HG03439 (cell line): Measurements from ENCODE around the gene HPD.
"Not testable (repeated sequence)": the region's sequence is repeated elsewhere in the genome, so short reads cannot be mapped to it uniquely, and the experiment has no call there.

ENCODE experiments used
- ATAC-seq: cut with Tn5 transposase; IDR thresholded peaks from one replicate; pipeline ENCODE4 v1.9.1; 2021; ENCODE audit warnings: mild to moderate bottlenecking, moderate library complexity; ENCODE audit not compliant: unreplicated experiment

HPD gene

GRCh38 chr12:121858662-121859572, at the start of gene HPD:
TSS of gene HPD (minus strand) at chr12:121858859. CDS start at chr12:121858823, 36 bp downstream.
- ATAC-seq = no peak

- no peak for ATAC-seq
Measured at GRCh38 chr12:121905746-121906145, 47.1 kb upstream of the HPD start.

GRCh38 chr12:121903202-121903601, 44.5 kb upstream of the HPD start:
- no peak for ATAC-seq

GRCh38 chr12:121899590-121899989, 40.9 kb upstream of the HPD start:
- no peak for ATAC-seq

GRCh38 chr12:121898287-121898686, 39.6 kb upstream of the HPD start:
- no peak for ATAC-seq

- no peak for ATAC-seq
Measured at GRCh38 chr12:121894633-121895032, 36.0 kb upstream of the HPD start.

- no peak for ATAC-seq
Measured at GRCh38 chr12:121893961-121894460, 35.4 kb upstream of the HPD start.

- no peak for ATAC-seq
Measured at GRCh38 chr12:121892673-121893561, 34.3 kb upstream of the HPD start.

- ATAC-seq = not testable (repeated sequence)
Measured at GRCh38 chr12:121889661-121890060, 31.0 kb upstream of the HPD start.

- no peak for ATAC-seq
Measured at GRCh38 chr12:121889274-121889624, 30.6 kb upstream of the HPD start.

- peak; percentile 95 for ATAC-seq
Measured at GRCh38 chr12:121888478-121889273, 30.0 kb upstream of the HPD start, which contains the start of gene PSMD9. TSS of gene PSMD9 (plus strand) at chr12:121888790. CDS start at chr12:121888857, 67 bp downstream.

GRCh38 chr12:121888083-121888477, 29.4 kb upstream of the HPD start:
- ATAC-seq = no peak

GRCh38 chr12:121885129-121885528, 26.5 kb upstream of the HPD start:
- ATAC-seq = not testable (repeated sequence)

GRCh38 chr12:121883315-121883660, 24.6 kb upstream of the HPD start:
- ATAC-seq = no peak

GRCh38 chr12:121876080-121876447, 17.4 kb upstream of the HPD start:
- not testable (repeated sequence) for ATAC-seq

- ATAC-seq = no peak
Measured at GRCh38 chr12:121875582-121875981, 16.9 kb upstream of the HPD start.

- no peak for ATAC-seq
Measured at GRCh38 chr12:121874071-121874470, 15.4 kb upstream of the HPD start.

GRCh38 chr12:121873216-121873569, 14.5 kb upstream of the HPD start:
- no peak for ATAC-seq

GRCh38 chr12:121872546-121873215, 14.0 kb upstream of the HPD start:
- no peak for ATAC-seq

- ATAC-seq = no peak
Measured at GRCh38 chr12:121871467-121871866, 12.8 kb upstream of the HPD start.
